Esophagus squamous epithelium (tissue), 5 donors: Measurements from ENCODE around the gene SEBOX. TPM values are rescaled to one million over a fixed set of nuclear protein-coding genes. Genes with fewer than 3 reads are reported as not detected.

ENCODE experiments used
- DNase-seq: peaks from one replicate; lab custom pipeline; 2025; lab: John Stamatoyannopoulos, UW
- H3K27ac ChIP-seq, 4 donors: fragments of 200-600 bp; sonication (generic); one replicate each; pipeline ENCODE4 v1.5.1; 2016 to 2019; ENCODE audit warnings: mild to moderate bottlenecking in 1 of 4
- H3K27me3 ChIP-seq, 4 donors: fragments of 200-600 bp; sonication (generic); 1 replicate in 3 of 4; 2 replicates in 1 of 4; pipeline versions ENCODE4 v1.5.1 to v1.6.0; 2017 to 2021; ENCODE audit warnings: antibody characterized with exemption in 1 of 4
- H3K36me3 ChIP-seq, 3 donors: fragments of 200-600 bp; sonication (generic); one replicate each; pipeline ENCODE4 v1.5.1; 2016 to 2019
- H3K4me1 ChIP-seq, 3 donors: fragments of 200-600 bp; sonication (generic); one replicate each; pipeline ENCODE4 v1.5.1; 2017 to 2019
- H3K4me3 ChIP-seq, 4 donors: fragments of 200-600 bp; sonication (generic); 1 replicate in 3 of 4; 2 replicates in 1 of 4; pipeline ENCODE4 v1.5.1; 2016 to 2019; ENCODE audit warnings: mild to moderate bottlenecking in 2 of 4, moderate library complexity in 1 of 4
- H3K9me3 ChIP-seq, 3 donors: fragments of 200-600 bp; sonication (generic); one replicate each; pipeline ENCODE4 v1.5.1; 2016 to 2019
- POLR2A ChIP-seq, 4 donors: fragments of 450-650 bp; IDR thresholded peaks; one replicate each; pipeline ENCODE4 v1.6.1; 2017; ENCODE audit warnings: antibody characterized with exemption in 4 of 4, mild to moderate bottlenecking in 4 of 4, moderate library complexity in 3 of 4
- WGBS, 2 donors: methylation state at CpG; one replicate each; pipeline ENCODE4 v1.1.5; 2018; 5-methylcytosine and 5-hydroxymethylcytosine counted together
- intact Hi-C: fragments of 100-400 bp; cut with DNase I; formaldehyde crosslinking; loops from one replicate; pipeline ENCODE4 v1.15.0; 2022
- total RNA-seq, 4 donors: library from RNA; depleted of rRNA; stranded (reverse); fragments of >200 nt; gene quantifications; one replicate each; pipeline ENCODE4 v1.1.0, GENCODE V29; 2016
- TF ChIP-seq, protein P1 (sequence below), 6 experiments: fragments of 450-650 bp in 4 of 6; fragments of 200-600 bp in 2 of 6; sonication (generic) in 2 of 6; IDR thresholded peaks; one replicate each; pipeline ENCODE4 v1.5.1; 2016 to 2019; ENCODE audit warnings: antibody characterized with exemption in 6 of 6, mild to moderate bottlenecking in 4 of 6, moderate library complexity in 4 of 6
- donor health status: DM: yes; HTN: yes; CAD: no.

The SEBOX gene
- total RNA-seq, 4 donors from 2014 or later: not detected

DNA sequence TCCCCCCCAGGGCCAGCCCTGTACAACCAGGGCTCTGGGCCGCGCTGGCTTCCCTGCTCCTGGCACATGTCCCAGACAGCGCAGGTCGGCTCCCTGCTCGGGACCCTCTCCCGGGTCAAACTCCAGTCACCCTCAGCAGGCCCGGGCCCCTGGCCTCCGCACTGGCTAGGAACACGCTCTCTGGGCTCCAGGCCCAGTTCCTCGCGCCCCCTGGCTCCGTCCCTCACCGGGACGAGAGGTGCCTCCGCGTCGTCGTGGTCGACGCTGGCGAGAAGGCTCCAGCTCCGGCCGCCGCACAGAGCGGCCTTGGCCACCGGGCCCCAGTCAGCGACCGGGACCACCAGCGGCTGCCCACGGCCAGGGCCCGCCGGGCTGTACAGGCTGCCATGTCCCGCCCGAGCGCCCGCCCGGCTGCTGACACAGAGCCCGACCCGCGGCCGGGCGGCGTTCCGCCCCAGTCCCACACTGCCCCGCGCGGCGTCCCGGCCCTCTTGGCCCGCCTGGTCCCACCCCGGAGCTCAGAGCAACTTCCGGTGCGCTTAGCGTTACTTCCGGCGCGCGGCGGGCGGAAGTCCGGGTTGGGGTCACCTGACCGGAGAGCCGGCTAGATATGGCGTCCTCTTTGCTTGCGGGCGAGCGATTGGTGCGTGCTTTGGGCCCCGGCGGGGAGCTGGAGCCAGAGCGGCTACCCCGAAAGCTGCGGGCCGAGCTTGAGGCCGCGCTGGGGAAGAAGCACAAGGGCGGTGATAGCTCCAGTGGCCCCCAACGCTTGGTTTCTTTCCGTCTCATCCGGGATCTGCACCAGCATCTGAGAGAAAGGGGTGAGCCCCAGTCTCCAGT, 7.7 kb downstream of the SEBOX start, which contains the start of gene POLDIP2:
POLDIP2 (minus strand) TSS at position 467 of the 840 bp plus-strand sequence; CDS start at position 388, 79 bp downstream.
- TF ChIP-seq, protein P1, sequence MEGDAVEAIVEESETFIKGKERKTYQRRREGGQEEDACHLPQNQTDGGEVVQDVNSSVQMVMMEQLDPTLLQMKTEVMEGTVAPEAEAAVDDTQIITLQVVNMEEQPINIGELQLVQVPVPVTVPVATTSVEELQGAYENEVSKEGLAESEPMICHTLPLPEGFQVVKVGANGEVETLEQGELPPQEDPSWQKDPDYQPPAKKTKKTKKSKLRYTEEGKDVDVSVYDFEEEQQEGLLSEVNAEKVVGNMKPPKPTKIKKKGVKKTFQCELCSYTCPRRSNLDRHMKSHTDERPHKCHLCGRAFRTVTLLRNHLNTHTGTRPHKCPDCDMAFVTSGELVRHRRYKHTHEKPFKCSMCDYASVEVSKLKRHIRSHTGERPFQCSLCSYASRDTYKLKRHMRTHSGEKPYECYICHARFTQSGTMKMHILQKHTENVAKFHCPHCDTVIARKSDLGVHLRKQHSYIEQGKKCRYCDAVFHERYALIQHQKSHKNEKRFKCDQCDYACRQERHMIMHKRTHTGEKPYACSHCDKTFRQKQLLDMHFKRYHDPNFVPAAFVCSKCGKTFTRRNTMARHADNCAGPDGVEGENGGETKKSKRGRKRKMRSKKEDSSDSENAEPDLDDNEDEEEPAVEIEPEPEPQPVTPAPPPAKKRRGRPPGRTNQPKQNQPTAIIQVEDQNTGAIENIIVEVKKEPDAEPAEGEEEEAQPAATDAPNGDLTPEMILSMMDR (IDR thresholded peaks at IDR 0.05): peak in 3 of 6 experiments; percentile 23 to 46 (median 25)
- peak in 3 of 4 donors; percentile 95 to 96 (median 96) for TF ChIP-seq POLR2A (IDR thresholded peaks at IDR 0.05)
- 0% methylated on average over 3 of the region's 80 CpGs; no CpG with 5 or more reads in 1 of the 2 donors for WGBS, 2 donors
- intact Hi-C loops: no loop called here
- peak; percentile 75 for DNase-seq
- no peaks in the 10 kb centered on the region for H3K9me3 ChIP-seq
- H3K4me1 ChIP-seq: peaks cover 10 to 34% (median 20%) of the 10 kb centered on the region in 3 donors
- H3K27ac ChIP-seq: peak within 1 kb of the TSS; percentile 94 to 97 (median 96)
- no peaks in the 10 kb centered on the region for H3K27me3 ChIP-seq
- peaks cover 29 to 70% (median 36%) of the 10 kb centered on the region in 3 donors for H3K36me3 ChIP-seq
- peak within 1 kb of the TSS; percentile 80 to 100 (median 90) for H3K4me3 ChIP-seq

DNA sequence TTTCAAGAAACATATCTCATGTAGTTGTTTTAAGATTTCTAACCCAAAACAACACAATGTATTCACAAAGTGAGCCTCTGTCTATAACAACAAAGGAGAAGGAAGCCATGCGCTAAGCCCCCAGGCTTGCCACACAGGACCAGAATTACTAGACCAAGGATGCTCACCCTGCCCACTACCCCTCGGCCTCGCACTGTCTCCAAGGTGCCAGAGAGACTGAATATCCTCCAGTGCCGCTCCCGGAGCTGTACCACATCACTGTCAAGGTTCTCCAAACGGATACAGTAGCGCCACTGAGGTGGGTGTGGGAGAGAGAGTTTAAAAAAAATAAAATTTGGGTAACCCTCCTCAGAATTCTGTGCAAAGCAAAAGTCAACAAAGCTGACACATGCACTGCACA, 14.7 kb downstream of the SEBOX start:
- Histone ChIP-seq H3K4me1 (peaks cover 5 to 23% (median 13%) of the 10 kb centered on the region in 3 donors), H3K9me3 (no peaks in the 10 kb centered on the region), H3K27me3 (no peaks in the 10 kb centered on the region), H3K36me3 (peaks cover 37 to 100% (median 69%) of the 10 kb centered on the region in 3 donors), H3K4me3 (no peak overlapping the region), H3K27ac (no peak overlapping the region)
- DNase-seq: no peak
- WGBS, 2 donors: 83 to 87% methylated on average over 6 of the region's 7 CpGs
- intact Hi-C loops: no loop called here
- no peak for TF ChIP-seq POLR2A (IDR thresholded peaks at IDR 0.05)
- TF ChIP-seq, protein P1 (IDR thresholded peaks at IDR 0.05): no peak

DNA sequence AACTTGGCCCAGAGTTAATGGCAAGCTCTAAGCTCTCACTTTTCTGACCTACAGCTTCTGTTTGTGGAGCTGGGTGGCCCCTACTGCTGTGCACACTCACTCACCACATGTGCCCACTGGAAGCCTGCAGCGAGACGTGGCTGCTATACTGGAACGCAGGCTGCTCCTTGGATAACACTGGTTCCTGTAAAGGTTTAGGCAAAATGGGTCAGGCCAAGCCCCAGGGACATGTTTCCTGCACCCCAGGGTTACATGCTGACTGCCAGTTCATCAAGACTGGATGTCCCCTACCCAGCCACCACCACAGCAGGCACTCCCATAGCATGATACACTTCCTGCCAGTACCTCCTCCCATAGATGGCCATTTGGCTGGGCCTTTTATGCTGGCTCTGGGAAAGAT, 16.0 kb downstream of the SEBOX start:
- 60% methylated on average over 1 of the region's 3 CpGs; no CpG with 5 or more reads in 1 of the 2 donors for WGBS, 2 donors
- H3K4me1 ChIP-seq: peaks cover 5 to 20% (median 13%) of the 10 kb centered on the region in 3 donors
- no peak for DNase-seq
- no peaks in the 10 kb centered on the region for H3K27me3 ChIP-seq
- H3K36me3 ChIP-seq: peaks cover 42 to 100% (median 76%) of the 10 kb centered on the region in 3 donors
- H3K9me3 ChIP-seq: no peaks in the 10 kb centered on the region
- H3K27ac ChIP-seq: no peak overlapping the region
- intact Hi-C loops: no loop called here
- H3K4me3 ChIP-seq: no peak overlapping the region
- TF ChIP-seq, protein P1 (IDR thresholded peaks at IDR 0.05): no peak
- TF ChIP-seq POLR2A (IDR thresholded peaks at IDR 0.05): no peak

DNA sequence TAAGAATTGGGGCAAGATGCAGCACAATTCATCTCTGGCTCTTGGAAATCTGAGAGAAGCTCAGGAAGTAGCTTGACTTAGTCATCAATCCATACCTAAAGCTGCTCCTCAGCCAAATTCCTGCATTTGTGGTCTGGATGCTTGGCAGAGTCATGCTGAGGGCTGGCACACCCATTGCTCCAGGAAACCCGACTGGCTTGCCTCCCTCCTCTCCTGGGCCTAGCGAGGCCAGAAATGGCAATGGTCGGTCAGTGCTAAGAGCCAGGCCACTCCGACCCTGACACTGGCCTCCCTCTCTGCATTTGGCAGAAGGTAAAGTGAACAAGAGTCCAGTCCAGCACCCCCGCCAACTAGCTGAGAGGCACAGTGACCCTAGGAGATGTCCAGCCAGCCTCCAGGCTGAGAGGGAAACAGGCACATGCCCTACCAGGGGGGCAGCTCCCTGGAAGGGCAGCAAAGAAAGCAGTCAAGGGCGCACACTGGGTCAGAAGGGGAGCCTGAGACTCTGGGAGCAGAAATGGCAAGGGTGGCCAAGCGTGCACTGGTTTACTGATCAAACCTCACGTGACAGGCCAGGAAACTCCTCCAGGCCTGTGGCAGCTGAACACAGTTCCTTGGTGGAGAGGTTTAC, 17.6 kb downstream of the SEBOX start:
- Histone ChIP-seq H3K9me3 (no peaks in the 10 kb centered on the region), H3K4me1 (peaks cover 5 to 26% (median 13%) of the 10 kb centered on the region in 3 donors), H3K27me3 (no peaks in the 10 kb centered on the region), H3K27ac (peak overlapping the region in 3 of 4 donors; percentile 28 to 70 (median 51)), H3K4me3 (no peak overlapping the region), H3K36me3 (peaks cover 35 to 100% (median 80%) of the 10 kb centered on the region in 3 donors)
- DNase-seq: no peak
- intact Hi-C loops: no loop called here
- no peak for TF ChIP-seq POLR2A (IDR thresholded peaks at IDR 0.05)
- 68 to 100% methylated on average over 1 to 6 of the region's 8 CpGs for WGBS, 2 donors

DNA sequence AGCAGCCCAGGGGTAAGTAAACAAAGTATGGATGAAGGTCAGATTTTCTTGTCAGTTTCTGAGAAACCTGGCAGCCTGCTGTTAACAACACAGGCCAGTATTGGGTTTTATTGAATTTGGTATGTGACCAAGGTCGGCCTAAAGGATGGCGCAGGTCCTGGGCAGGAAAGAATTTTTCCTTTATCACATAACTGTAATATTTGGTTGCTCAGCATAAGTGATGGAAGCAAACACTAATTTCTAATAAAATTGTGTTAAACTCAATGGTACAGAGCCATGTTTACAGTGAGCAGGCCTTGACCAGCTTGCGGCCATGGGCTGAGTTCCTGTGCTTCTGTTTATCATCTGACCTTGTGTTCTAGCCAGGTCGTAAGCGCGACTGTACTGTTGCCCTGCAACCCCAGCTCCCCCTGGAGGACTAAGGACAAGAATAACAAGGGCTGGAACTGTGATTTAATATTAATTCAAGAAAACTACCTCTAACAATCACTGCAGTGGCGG, 18.2 kb downstream of the SEBOX start:
- intact Hi-C loops: no loop called here
- Histone ChIP-seq H3K36me3 (peaks cover 38 to 100% (median 81%) of the 10 kb centered on the region in 3 donors), H3K4me3 (no peak overlapping the region), H3K27me3 (no peaks in the 10 kb centered on the region), H3K4me1 (peaks cover 5 to 26% (median 13%) of the 10 kb centered on the region in 3 donors), H3K9me3 (no peaks in the 10 kb centered on the region), H3K27ac (peak overlapping the region in 3 of 4 donors; percentile 11 to 70 (median 51))
- 49 to 59% methylated on average over 6 to 7 of the region's 7 CpGs for WGBS, 2 donors
- no peak for DNase-seq
- TF ChIP-seq POLR2A (IDR thresholded peaks at IDR 0.05): no peak
- TF ChIP-seq, protein P1 (IDR thresholded peaks at IDR 0.05): peak in 4 of 6 experiments; percentile 10 to 42 (median 29)
